Neuronal stem cell (in vitro differentiated cells): Measurements from ENCODE around the gene TMEM247.

Experiments
- DNase-seq: peaks from one replicate; pipeline ENCODE4 v3.0.0-alpha.2; 2013; ENCODE audit warnings: low spot score
- H2AFZ ChIP-seq: one replicate; pipeline ENCODE4 v1.6.1; 2013; ENCODE audit warnings: mild to moderate bottlenecking, low read length, inconsistent platforms
- H2AK5ac ChIP-seq: 2 replicates; pipeline ENCODE4 v1.6.1; 2013; ENCODE audit warnings: low read depth, mild to moderate bottlenecking, inconsistent platforms, low read length, moderate library complexity, mixed read lengths
- H2BK120ac ChIP-seq: 2 replicates; pipeline ENCODE4 v1.6.1; 2013; ENCODE audit warnings: low read depth, mild to moderate bottlenecking, inconsistent platforms, low read length, moderate library complexity, mixed read lengths
- H2BK12ac ChIP-seq: one replicate; pipeline ENCODE4 v1.6.1; 2013; ENCODE audit warnings: low read length, inconsistent platforms
- H2BK15ac ChIP-seq: 2 replicates; pipeline ENCODE4 v1.6.1; 2013; ENCODE audit warnings: mild to moderate bottlenecking, low read length, inconsistent platforms, mixed read lengths
- H2BK5ac ChIP-seq: one replicate; pipeline ENCODE4 v1.6.1; 2013; ENCODE audit warnings: inconsistent platforms, mild to moderate bottlenecking, low read length, moderate library complexity
- H3K14ac ChIP-seq: one replicate; pipeline ENCODE4 v1.6.1; 2013; ENCODE audit warnings: low read length, inconsistent platforms
- H3K18ac ChIP-seq: 2 replicates; pipeline ENCODE4 v1.6.1; 2013; ENCODE audit warnings: low read length, inconsistent platforms
- H3K23ac ChIP-seq: 2 replicates; pipeline ENCODE4 v1.6.1; 2013; ENCODE audit warnings: low read depth, mild to moderate bottlenecking, mixed read lengths, low read length, inconsistent platforms; ENCODE audit not compliant: poor library complexity
- H3K27ac ChIP-seq: replicated peaks from 3 replicates; pipeline ENCODE4 v1.5.1; 2013; ENCODE audit warnings: low read length, inconsistent platforms
- H3K27me3 ChIP-seq, 3 experiments: 2 replicates each; pipeline ENCODE4 v1.6.1; 2013; ENCODE audit warnings: low read length in 3 of 3, mild to moderate bottlenecking in 2 of 3, inconsistent platforms in 1 of 3, low read depth in 1 of 3, mixed read lengths in 1 of 3, moderate library complexity in 1 of 3; ENCODE audit not compliant: control insufficient read depth in 3 of 3, insufficient read depth in 3 of 3
- H3K36me3 ChIP-seq, 2 donors: replicated peaks in 1 of 2; 2 replicates each; pipeline ENCODE4 v1.6.1; 2013; ENCODE audit warnings: low read length in 2 of 2; ENCODE audit not compliant: control insufficient read depth in 2 of 2, insufficient read depth in 2 of 2
- H3K4ac ChIP-seq: 2 replicates; pipeline ENCODE4 v1.6.1; 2013; ENCODE audit warnings: inconsistent platforms, mild to moderate bottlenecking, low read length, moderate library complexity
- H3K4me1 ChIP-seq, 2 donors: 1 replicate in 1 of 2; 2 replicates in 1 of 2; pipeline ENCODE4 v1.6.1; 2013; ENCODE audit warnings: low read length in 2 of 2, low read depth in 1 of 2; ENCODE audit not compliant: control insufficient read depth in 2 of 2, insufficient read depth in 1 of 2
- H3K4me2 ChIP-seq: one replicate; pipeline ENCODE4 v1.6.1; 2013; ENCODE audit warnings: mild to moderate bottlenecking, low read length, inconsistent platforms; ENCODE audit not compliant: insufficient read depth, poor library complexity, severe bottlenecking
- H3K4me3 ChIP-seq, 2 donors: 2 replicates each; pipeline ENCODE4 v1.5.1; 2013; ENCODE audit warnings: low read length in 2 of 2, mild to moderate bottlenecking in 2 of 2, inconsistent platforms in 1 of 2, moderate library complexity in 1 of 2
- H3K79me1 ChIP-seq: one replicate; pipeline ENCODE4 v1.6.1; 2013; ENCODE audit warnings: low read depth, mild to moderate bottlenecking, inconsistent platforms, low read length, moderate library complexity
- H3K9ac ChIP-seq: one replicate; pipeline ENCODE4 v1.6.1; 2013; ENCODE audit warnings: mild to moderate bottlenecking, low read depth, low read length, inconsistent platforms; ENCODE audit not compliant: poor library complexity
- H3K9me3 ChIP-seq, 2 donors: replicated peaks in 1 of 2; 2 replicates each; pipeline versions ENCODE3 to v1.6.1; 2013; ENCODE audit warnings: low read length in 2 of 2, mild to moderate bottlenecking in 2 of 2, inconsistent platforms in 1 of 2, low read depth in 1 of 2, mixed read lengths in 1 of 2, moderate library complexity in 1 of 2; ENCODE audit not compliant: control insufficient read depth in 2 of 2, insufficient read depth in 1 of 2
- H4K8ac ChIP-seq: one replicate; pipeline ENCODE4 v1.6.1; 2013; ENCODE audit warnings: low read depth, mild to moderate bottlenecking, inconsistent platforms, low read length, moderate library complexity
- H4K91ac ChIP-seq: one replicate; pipeline ENCODE4 v1.6.1; 2013; ENCODE audit warnings: low read length, low read depth, mild to moderate bottlenecking, inconsistent platforms; ENCODE audit not compliant: poor library complexity
- WGBS, 2 donors: extraction: QIAGEN DNeasy Blood & Tissue Kit; methylation state at CpG; one replicate each; pipeline ENCODE4 v1.1.7; 2013; ENCODE audit warnings: missing lambda C conversion rate in 2 of 2, mixed read lengths in 1 of 2; ENCODE audit not compliant: insufficient read length in 2 of 2, insufficient replicate concordance in 1 of 2; ENCODE audit errors: extremely low coverage in 2 of 2; 5-methylcytosine and 5-hydroxymethylcytosine counted together

The TMEM247 gene

DNA sequence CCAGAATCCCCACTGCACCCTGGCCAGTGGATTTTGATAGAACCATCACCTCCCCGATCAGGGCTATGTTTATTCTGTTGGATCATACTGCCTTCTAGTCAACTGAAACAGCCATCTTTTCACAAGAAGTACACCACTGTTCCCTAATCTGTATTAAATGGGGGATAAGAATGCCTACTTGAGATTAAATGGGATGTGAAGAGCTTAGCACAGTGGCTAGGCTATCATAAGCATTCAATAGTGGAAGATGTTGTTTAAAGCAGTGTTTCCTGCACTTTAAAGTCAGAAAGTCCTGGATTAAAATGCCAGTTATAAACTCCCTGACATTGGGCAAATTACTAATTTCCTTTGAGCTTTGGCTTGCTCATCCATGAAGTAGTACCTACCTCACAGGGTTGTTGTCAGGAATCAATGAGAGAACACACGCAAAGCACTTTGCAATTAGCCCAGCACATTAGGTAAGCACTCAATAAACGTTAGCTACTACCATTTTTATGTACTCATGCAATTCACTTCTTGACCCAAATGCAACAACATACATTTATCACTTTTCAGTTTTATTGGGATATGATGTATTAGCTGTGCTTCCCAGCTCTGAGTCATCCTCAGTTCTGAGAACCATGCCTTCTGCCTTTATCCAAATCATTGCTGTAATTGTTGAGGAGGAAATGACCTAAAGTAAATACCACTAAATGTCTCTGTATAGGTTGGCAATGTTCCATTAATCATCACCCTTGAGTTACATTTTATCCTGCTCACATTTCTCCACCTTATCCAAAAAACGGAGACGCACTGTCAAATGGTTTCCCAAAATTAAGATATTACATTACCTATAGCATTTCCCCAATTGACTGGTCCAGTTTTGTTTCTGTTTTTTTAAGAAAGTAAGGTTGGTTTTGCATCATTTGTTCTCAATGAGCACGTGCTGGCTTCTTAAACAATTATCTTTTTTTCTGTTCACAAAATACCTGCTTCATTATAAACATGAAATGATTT lies 2.1 kb downstream of the TMEM247 start:
- WGBS, 2 donors = no CpG with 5 or more reads among the region's 6 CpGs
- H2AK5ac ChIP-seq = no peak overlapping the region
- DNase-seq = no peak
- no peak overlapping the region for H2AFZ ChIP-seq
- H2BK12ac ChIP-seq = no peak overlapping the region
- no peak overlapping the region for H2BK120ac ChIP-seq
- H3K27me3 ChIP-seq = peaks cover 0 to 30% (median 0%) of the 10 kb centered on the region in 3 experiments
- H2BK15ac ChIP-seq = no peak overlapping the region
- no peak overlapping the region for H3K23ac ChIP-seq
- H2BK5ac ChIP-seq = no peak overlapping the region
- H3K18ac ChIP-seq = no peak overlapping the region
- H3K27ac ChIP-seq = no peak overlapping the region
- peaks cover 0 to 2% of the 10 kb centered on the region in 2 donors for H3K9me3 ChIP-seq
- H3K79me1 ChIP-seq = no peaks in the 10 kb centered on the region
- no peak overlapping the region for H4K91ac ChIP-seq
- no peaks in the 10 kb centered on the region for H3K4me1 ChIP-seq
- H3K4me3 ChIP-seq = no peak overlapping the region
- H3K9ac ChIP-seq = no peak overlapping the region
- H3K4me2 ChIP-seq = no peak overlapping the region
- H4K8ac ChIP-seq = no peak overlapping the region
- H3K4ac ChIP-seq = no peak overlapping the region
- no peaks in the 10 kb centered on the region for H3K36me3 ChIP-seq
- no peak overlapping the region for H3K14ac ChIP-seq

- peaks cover 0 to 30% (median 0%) of the 10 kb centered on the region in 3 experiments for H3K27me3 ChIP-seq
- no peak overlapping the region for H2BK5ac ChIP-seq
- DNase-seq = no peak
- H3K4ac ChIP-seq = no peak overlapping the region
- H3K9ac ChIP-seq = no peak overlapping the region
- no peak overlapping the region for H3K14ac ChIP-seq
- no peak overlapping the region for H2BK120ac ChIP-seq
- no peak overlapping the region for H3K18ac ChIP-seq
- no peak overlapping the region for H4K91ac ChIP-seq
- no peaks in the 10 kb centered on the region for H3K36me3 ChIP-seq
- H2BK15ac ChIP-seq = no peak overlapping the region
- H3K4me3 ChIP-seq = no peak overlapping the region
- H2AK5ac ChIP-seq = no peak overlapping the region
- no peak overlapping the region for H3K27ac ChIP-seq
- no peak overlapping the region for H4K8ac ChIP-seq
- H2BK12ac ChIP-seq = no peak overlapping the region
- H3K4me2 ChIP-seq = no peak overlapping the region
- no peaks in the 10 kb centered on the region for H3K79me1 ChIP-seq
- H3K23ac ChIP-seq = no peak overlapping the region
- H2AFZ ChIP-seq = no peak overlapping the region
- no peaks in the 10 kb centered on the region for H3K4me1 ChIP-seq
- WGBS, 2 donors = no CpG with 5 or more reads among the region's 4 CpGs
- H3K9me3 ChIP-seq = peaks cover 0 to 2% of the 10 kb centered on the region in 2 donors
These were observed 3.1 kb downstream of the TMEM247 start for GRCh38 chr2:46482490-46482889.

DNA sequence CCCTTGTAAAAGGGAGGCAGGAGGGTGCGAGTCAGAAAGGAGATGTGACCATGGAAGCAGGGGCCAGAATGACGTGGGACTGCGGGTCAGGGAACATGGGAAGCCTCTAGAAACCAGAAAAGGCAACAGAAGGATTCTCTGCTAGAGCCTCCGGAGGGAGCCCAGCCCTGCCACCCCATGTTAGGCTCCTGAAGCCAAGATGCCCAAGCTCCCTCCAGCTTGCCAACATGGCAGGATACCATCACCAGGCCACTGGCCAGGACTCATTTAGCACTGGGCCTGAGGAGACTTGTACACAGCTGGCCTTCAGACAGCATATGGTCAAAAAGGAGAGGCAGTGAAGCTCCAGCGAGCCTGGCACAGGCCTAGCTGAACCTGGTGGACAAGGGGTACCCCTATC lies 5.6 kb downstream of the TMEM247 start:
- Histone ChIP-seq H4K91ac (no peak overlapping the region), H2AK5ac (no peak overlapping the region)

GRCh38 chr2:46486436-46486835 lies 7.1 kb downstream of the TMEM247 start:
- Histone ChIP-seq H3K79me1 (no peaks in the 10 kb centered on the region), H3K4me3 (no peak overlapping the region), H2BK5ac (no peak overlapping the region), H3K14ac (no peak overlapping the region), H3K9ac (no peak overlapping the region), H3K36me3 (no peaks in the 10 kb centered on the region), H4K8ac (no peak overlapping the region), H2AK5ac (no peak overlapping the region), H2BK12ac (no peak overlapping the region), H3K4me2 (no peak overlapping the region), H3K27me3 (peaks cover 0 to 33% (median 0%) of the 10 kb centered on the region in 3 experiments), H2BK120ac (no peak overlapping the region), H3K18ac (no peak overlapping the region), H3K27ac (no peak overlapping the region), H3K23ac (no peak overlapping the region), H4K91ac (no peak overlapping the region), H2BK15ac (no peak overlapping the region), H3K9me3 (peaks cover 0 to 2% of the 10 kb centered on the region in 2 donors), H2AFZ (no peak overlapping the region), H3K4ac (no peak overlapping the region), H3K4me1 (peaks cover 0 to 13% of the 10 kb centered on the region in 2 donors)
- no CpG with 5 or more reads among the region's 3 CpGs for WGBS, 2 donors
- no peak for DNase-seq

More for the DNA sequence above, 5.6 kb downstream of the TMEM247 start:
- Histone ChIP-seq H2BK5ac (no peak overlapping the region), H2BK120ac (no peak overlapping the region), H3K4me1 (peaks cover 0 to 4% of the 10 kb centered on the region in 2 donors), H3K27ac (no peak overlapping the region), H3K18ac (no peak overlapping the region), H3K36me3 (no peaks in the 10 kb centered on the region), H3K27me3 (peaks cover 0 to 41% (median 0%) of the 10 kb centered on the region in 3 experiments), H3K9me3 (peaks cover 0 to 2% of the 10 kb centered on the region in 2 donors), H4K8ac (no peak overlapping the region), H3K4ac (no peak overlapping the region), H3K23ac (no peak overlapping the region), H3K4me3 (no peak overlapping the region), H3K9ac (no peak overlapping the region), H2AFZ (no peak overlapping the region), H3K79me1 (no peaks in the 10 kb centered on the region), H3K4me2 (no peak overlapping the region), H2BK12ac (no peak overlapping the region), H2BK15ac (no peak overlapping the region), H3K14ac (no peak overlapping the region)
- no peak for DNase-seq
- WGBS, 2 donors = no CpG with 5 or more reads among the region's 5 CpGs
